ENCODE measurements around the gene SMIM22.

- TF ChIP-seq SRF (IDR thresholded peaks at IDR 0.05; ENCODE audit: low read depth) (no peak), POLR2A (IDR thresholded peaks at IDR 0.05; ENCODE audit: borderline replicate concordance, extremely low read depth, insufficient read depth, insufficient read length) (no peak), POLR2AphosphoS5 (IDR thresholded peaks at IDR 0.05; ENCODE audit: low read depth, low read length) (no peak), SIN3A (IDR thresholded peaks at IDR 0.05; ENCODE audit: low read depth) (no peak), TCF7L2 (IDR thresholded peaks at IDR 0.05; ENCODE audit: borderline replicate concordance, extremely low read depth, insufficient read depth, insufficient read length) (no peak), EZH2 (IDR thresholded peaks at IDR 0.05) (no peak), ZNF274 (IDR thresholded peaks at IDR 0.05; ENCODE audit: low read depth, low read length) (no peak)
- TF ChIP-seq, protein P1, sequence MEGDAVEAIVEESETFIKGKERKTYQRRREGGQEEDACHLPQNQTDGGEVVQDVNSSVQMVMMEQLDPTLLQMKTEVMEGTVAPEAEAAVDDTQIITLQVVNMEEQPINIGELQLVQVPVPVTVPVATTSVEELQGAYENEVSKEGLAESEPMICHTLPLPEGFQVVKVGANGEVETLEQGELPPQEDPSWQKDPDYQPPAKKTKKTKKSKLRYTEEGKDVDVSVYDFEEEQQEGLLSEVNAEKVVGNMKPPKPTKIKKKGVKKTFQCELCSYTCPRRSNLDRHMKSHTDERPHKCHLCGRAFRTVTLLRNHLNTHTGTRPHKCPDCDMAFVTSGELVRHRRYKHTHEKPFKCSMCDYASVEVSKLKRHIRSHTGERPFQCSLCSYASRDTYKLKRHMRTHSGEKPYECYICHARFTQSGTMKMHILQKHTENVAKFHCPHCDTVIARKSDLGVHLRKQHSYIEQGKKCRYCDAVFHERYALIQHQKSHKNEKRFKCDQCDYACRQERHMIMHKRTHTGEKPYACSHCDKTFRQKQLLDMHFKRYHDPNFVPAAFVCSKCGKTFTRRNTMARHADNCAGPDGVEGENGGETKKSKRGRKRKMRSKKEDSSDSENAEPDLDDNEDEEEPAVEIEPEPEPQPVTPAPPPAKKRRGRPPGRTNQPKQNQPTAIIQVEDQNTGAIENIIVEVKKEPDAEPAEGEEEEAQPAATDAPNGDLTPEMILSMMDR (IDR thresholded peaks at IDR 0.05 in 2 of 3, conservative IDR thresholded peaks at IDR 0.05 in 1 of 3; ENCODE audit: borderline replicate concordance in 1 of 3, insufficient read depth in 1 of 3, low read depth in 2 of 3, low read length in 2 of 3), result no peak
- TF ChIP-seq, protein P2, sequence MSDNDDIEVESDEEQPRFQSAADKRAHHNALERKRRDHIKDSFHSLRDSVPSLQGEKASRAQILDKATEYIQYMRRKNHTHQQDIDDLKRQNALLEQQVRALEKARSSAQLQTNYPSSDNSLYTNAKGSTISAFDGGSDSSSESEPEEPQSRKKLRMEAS (IDR thresholded peaks at IDR 0.05), result no peak
Observed at GRCh38 chr16:4803401-4803844, 8.3 kb downstream of the SMIM22 start.
